LNCAP (cell line): ENCODE data around the gene LDLRAD3.
A peak's percentile ranks its signal among the peaks of the same experiment; 100 is the strongest.

ENCODE experiments used
- TF ChIP-seq, protein P1 (sequence below): fragments of 450-650 bp; IDR thresholded peaks from 2 replicates; pipeline ENCODE4 v1.5.1; 2017; ENCODE audit warnings: mild to moderate bottlenecking

Gene LDLRAD3

DNA sequence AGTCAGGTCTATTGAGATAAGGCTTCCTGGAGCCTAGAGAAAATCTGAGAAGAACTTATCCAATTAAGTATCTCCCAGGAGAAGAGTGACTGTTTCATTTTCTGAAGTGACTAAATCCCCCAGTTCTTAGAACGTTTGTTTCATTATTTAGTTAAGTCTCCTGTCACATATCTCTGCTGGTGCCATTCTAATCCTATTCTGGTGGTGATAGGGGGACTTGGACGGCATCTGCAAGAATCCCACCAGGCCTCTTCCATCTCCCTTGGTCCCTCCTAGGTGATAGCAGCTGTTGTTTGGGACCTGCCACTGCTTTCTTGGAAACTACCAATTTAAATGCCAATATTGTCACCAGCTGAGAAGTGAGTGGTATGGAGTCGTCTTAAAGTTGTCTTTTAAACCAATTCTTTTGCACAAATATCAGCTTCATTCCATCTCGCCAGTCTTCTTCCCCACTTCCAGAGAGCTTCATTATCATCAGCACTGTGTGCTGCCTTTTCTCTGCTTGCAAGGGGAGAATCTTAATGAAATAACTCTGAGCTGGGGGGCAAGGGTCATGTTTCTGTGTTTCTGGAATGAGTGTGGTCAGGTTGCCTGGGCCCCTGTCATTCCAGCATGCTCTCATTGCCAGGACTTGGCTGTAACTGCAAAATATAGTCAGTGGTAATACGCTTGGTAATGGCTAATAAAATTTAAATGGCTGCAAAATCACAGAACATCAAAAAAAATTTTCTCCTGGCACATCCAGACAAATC lies 104.8 kb downstream of the LDLRAD3 start:
- TF ChIP-seq, protein P1, sequence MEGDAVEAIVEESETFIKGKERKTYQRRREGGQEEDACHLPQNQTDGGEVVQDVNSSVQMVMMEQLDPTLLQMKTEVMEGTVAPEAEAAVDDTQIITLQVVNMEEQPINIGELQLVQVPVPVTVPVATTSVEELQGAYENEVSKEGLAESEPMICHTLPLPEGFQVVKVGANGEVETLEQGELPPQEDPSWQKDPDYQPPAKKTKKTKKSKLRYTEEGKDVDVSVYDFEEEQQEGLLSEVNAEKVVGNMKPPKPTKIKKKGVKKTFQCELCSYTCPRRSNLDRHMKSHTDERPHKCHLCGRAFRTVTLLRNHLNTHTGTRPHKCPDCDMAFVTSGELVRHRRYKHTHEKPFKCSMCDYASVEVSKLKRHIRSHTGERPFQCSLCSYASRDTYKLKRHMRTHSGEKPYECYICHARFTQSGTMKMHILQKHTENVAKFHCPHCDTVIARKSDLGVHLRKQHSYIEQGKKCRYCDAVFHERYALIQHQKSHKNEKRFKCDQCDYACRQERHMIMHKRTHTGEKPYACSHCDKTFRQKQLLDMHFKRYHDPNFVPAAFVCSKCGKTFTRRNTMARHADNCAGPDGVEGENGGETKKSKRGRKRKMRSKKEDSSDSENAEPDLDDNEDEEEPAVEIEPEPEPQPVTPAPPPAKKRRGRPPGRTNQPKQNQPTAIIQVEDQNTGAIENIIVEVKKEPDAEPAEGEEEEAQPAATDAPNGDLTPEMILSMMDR = no peak

DNA sequence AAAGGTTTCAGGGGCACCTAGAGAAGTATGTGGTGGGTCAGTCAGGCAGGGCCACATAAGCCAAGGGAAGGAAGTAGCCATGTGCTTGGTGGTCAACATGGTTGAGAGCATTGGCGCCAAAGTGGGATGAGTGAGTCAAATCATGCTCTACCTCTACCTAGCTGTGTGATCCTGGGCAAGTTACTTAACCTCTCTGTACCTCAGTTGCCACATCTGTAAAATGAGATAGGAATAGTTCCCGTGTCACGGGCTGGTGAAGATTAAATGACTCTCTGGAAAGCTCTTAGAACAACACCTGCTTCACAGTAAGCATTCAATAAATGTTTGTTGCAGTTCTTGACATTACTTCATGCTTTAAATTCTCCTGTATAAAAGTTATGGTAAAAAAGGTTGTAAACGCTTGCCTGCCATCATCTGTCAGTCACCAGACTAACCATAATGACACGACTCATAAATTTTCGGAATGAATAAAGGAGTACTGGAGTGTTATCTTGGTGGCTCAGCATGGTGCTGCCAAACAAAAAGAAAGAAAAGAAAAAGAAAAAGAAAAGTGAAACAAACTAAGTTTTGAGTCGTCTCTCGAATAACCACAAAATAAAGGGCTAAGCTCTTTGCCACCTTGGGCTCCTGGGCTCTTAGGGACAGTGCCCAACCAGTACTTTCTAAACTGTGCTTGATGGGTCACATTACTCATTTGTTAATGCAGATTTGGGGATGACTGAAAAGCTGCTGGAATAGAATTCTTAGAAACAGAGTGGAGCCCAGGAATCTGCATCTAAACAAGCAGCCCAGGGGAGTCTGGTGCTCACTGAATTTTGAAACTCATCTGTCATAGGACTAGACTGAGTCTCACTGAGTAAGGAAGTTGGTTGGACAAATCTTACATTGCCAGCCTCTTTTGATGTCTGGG lies 107.6 kb downstream of the LDLRAD3 start:
- TF ChIP-seq, protein P1 = no peak

DNA sequence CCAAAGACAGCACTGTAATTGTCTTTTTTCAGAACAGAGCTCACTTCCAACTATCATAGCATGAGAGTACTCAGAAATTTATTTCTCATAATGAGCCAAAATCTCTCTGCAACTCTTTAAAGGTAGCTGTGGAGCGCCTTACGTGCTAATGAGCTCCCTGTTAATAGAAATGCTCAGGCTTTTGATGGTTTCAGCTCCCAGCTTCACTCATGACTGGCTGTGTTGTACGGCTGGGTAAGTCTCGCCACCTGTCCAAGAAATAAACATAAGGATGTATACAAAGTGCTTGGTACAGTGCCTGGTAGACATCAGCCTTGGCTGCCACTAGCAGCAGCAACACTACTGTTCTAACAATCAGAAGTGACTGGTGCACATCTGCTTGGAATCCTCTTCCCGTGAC lies 109.4 kb downstream of the LDLRAD3 start:
- TF ChIP-seq, protein P1 = no peak

DNA sequence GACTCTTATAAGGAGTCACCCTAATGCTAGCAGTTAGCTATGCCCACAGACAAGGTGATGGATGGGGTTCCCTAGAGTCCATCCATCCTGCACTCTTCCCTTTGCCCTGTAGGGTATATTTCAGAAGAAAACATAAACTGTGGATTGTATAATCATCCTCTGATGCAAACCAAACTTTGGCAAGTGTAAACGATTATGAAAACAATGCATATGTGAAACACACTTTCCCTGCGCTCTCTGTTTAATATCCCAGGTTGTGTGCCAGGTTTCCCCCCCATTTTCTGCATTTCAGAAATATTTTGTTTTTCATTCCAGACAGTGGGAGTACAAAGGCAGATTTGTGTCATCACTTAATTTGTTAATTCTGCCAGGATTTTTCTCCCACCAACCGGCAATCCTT lies 110.0 kb downstream of the LDLRAD3 start:
- TF ChIP-seq, protein P1 = no peak

DNA sequence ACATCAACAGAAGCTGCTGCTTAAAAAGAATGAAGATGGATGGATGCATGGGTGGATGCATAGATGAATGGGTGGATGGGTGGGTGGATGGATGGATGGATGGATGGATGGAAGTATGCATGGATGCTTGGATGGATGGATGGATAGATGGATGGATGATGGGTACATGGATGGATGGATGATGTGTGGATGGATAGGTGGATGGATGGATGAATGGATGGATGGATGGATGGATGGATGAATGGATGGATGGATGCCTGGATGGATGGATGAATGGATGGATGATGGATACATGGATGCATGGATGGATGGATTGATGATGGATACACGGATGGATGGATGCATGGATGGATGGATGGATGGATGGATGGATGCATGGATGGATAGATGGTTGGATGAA lies 110.8 kb downstream of the LDLRAD3 start:
- TF ChIP-seq, protein P1 = no peak

DNA sequence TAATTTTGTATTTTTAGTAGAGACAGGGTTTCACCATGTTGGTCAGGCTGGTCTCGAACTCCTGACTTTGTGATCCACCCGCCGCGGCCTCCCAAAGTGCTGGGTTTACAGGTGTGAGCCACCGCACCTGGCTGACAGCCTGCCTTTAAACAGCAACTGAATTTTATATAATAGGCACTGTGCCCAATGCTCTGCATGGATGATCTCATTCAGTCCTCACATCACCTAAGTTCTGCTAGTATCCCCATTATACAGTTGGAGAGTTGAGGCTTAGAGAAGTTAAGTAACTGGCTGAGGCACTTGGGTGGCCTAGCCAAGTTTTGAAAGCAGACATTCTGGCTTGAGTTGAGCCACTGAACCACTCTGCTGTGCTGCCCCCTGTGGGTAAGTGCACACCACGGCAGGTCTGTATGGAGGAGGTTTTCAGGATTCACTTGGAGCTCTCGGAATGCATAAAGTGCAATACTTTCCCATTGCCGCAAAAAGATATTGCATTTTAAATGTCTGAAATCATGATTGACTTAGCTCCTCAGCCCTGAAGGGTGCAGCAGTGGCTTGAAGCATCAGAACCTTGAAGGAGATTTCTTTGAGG lies 112.4 kb downstream of the LDLRAD3 start:
- TF ChIP-seq, protein P1 = peak; percentile 60

DNA sequence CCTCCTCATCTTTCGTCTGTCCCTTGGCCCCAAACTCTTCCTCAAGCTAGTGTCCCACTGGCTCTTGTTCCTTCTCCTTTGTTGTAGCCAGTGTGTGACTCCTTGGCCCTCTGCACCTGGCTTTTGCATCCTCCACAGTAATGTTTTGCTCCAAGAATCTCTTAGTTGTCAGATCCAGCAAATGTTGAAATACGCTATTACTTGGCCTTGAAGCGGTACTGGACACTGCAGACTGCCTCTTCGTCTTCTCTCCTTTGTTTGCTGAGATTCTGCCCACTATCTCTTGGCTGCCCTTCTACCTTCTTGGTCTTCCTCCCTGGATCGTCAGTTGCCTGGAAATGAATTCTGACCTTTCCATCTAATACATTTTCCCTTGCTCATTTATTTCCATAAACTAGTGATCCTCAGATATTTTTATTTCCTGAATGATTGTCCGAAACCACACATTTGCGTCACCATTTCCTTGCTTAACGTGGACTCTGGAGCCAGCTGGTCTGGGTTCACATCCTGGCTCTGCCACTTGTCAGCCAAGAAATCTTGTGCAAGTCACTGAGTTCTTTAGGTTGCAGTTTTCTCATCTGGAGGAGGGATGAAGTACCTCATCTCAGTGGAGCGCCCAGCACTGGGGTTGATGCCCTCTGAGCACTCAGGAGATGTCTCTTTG lies 113.6 kb downstream of the LDLRAD3 start:
- TF ChIP-seq, protein P1 = no peak
